K562 (cell line): ENCODE data around the gene PIK3R1. TPM values are rescaled to one million over a fixed set of nuclear protein-coding genes. Genes with fewer than 3 reads are reported as not detected.

Experiments
- ASH1L ChIP-seq: fragments of 450-650 bp; IDR thresholded peaks from 2 replicates; pipeline ENCODE4 v1.6.1; 2018; ENCODE audit warnings: borderline replicate concordance, mild to moderate bottlenecking, low read depth; ENCODE audit not compliant: partially characterized antibody
- BACH1 ChIP-seq: fragments of 200-800 bp; sonication (Bioruptor generic); IDR thresholded peaks from 2 replicates; pipeline ENCODE4 v1.6.1; 2016; ENCODE audit warnings: missing genetic modification characterization, missing compliant biosample characterization
- DLX4 ChIP-seq: fragments of 250-450 bp; sonication (Bioruptor Pico); IDR thresholded peaks from 2 replicates; pipeline ENCODE4 v1.6.1; 2021; ENCODE audit warnings: mild to moderate bottlenecking
- ETV1 ChIP-seq: fragments of 450-650 bp; conservative IDR thresholded peaks from 2 replicates; pipeline ENCODE4 v1.6.1; 2016; ENCODE audit warnings: missing genetic modification characterization, control low read depth, low read depth, missing compliant biosample characterization
- EWSR1 ChIP-seq: fragments of 450-650 bp; IDR thresholded peaks from 2 replicates; pipeline ENCODE4 v1.6.1; 2018; ENCODE audit warnings: borderline replicate concordance, mild to moderate bottlenecking, low read depth, moderate library complexity; ENCODE audit not compliant: partially characterized antibody
- HINFP ChIP-seq: fragments of 450-650 bp; conservative IDR thresholded peaks from 2 replicates; pipeline ENCODE4 v1.6.1; 2016; ENCODE audit warnings: missing genetic modification characterization, low read depth, mild to moderate bottlenecking, control low read depth, missing compliant biosample characterization
- HNRNPK ChIP-seq: fragments of 200-400 bp; formaldehyde crosslinking; IDR thresholded peaks from one replicate; pipeline ENCODE4 v1.6.1; 2018; ENCODE audit warnings: mild to moderate bottlenecking, low read depth, low read length; ENCODE audit not compliant: poor library complexity, severe bottlenecking
- MYC ChIP-seq, 2 experiments: fragments of 250-450 bp in 1 of 2; sonication (Bioruptor Pico) in 1 of 2; IDR thresholded peaks; 2 replicates each; pipeline versions ENCODE4 v1.5.1 to v1.6.1; 2012 to 2021; ENCODE audit warnings: low read depth in 2 of 2, borderline replicate concordance in 1 of 2, improper control_type of control experiment in 1 of 2, low read length in 1 of 2, mild to moderate bottlenecking in 1 of 2, moderate library complexity in 1 of 2
- NFXL1 ChIP-seq: fragments of 450-650 bp; formaldehyde crosslinking; IDR thresholded peaks from 2 replicates; pipeline ENCODE4 v1.4.0; 2021; ENCODE audit warnings: mild to moderate bottlenecking
- PRDM10 ChIP-seq: fragments of 450-650 bp; IDR thresholded peaks from 2 replicates; pipeline ENCODE4 v1.6.1; 2018; ENCODE audit not compliant: partially characterized antibody
- PREB ChIP-seq: sonication (generic); formaldehyde crosslinking; IDR thresholded peaks from 2 replicates; pipeline ENCODE4 v1.8.1; 2023; ENCODE audit warnings: mild to moderate bottlenecking, missing genetic modification reagents
- RNF219 ChIP-seq: fragments of 250-450 bp; sonication (Bioruptor Pico); IDR thresholded peaks from 2 replicates; pipeline ENCODE4 v1.5.0; 2022; ENCODE audit warnings: mild to moderate bottlenecking
- SAP30 ChIP-seq: fragments of 200-600 bp; sonication (generic); IDR thresholded peaks from 2 replicates; pipeline ENCODE4 v1.6.1; 2012; ENCODE audit warnings: borderline replicate concordance, low read depth, mild to moderate bottlenecking, moderate library complexity, low read length, control low read depth, inconsistent platforms; ENCODE audit not compliant: insufficient read depth, poor library complexity, severe bottlenecking
- SP1 ChIP-seq: sonication (generic); formaldehyde crosslinking; IDR thresholded peaks from 2 replicates; pipeline ENCODE4 v1.8.1; 2022; ENCODE audit warnings: mild to moderate bottlenecking, missing genetic modification reagents
- YBX1 ChIP-seq: fragments of 450-650 bp; IDR thresholded peaks from 2 replicates; pipeline ENCODE4 v1.7.1; 2016; ENCODE audit warnings: mild to moderate bottlenecking
- ZNF143 ChIP-seq: sonication (generic); formaldehyde crosslinking; IDR thresholded peaks from 2 replicates; pipeline ENCODE4 v1.9.0; 2022; ENCODE audit warnings: mild to moderate bottlenecking, missing genetic modification reagents
- ZNF778 ChIP-seq: fragments of 450-650 bp; formaldehyde crosslinking; IDR thresholded peaks from 2 replicates; pipeline ENCODE4 v1.4.0; 2020; ENCODE audit warnings: mild to moderate bottlenecking, moderate library complexity
- polyA plus RNA-seq, 8 experiments: library from polyadenylated mRNA; depleted of rRNA in 4 of 8; stranded (reverse) in 5 of 8; unstranded in 3 of 8; fragments of >200 nt; fragmentation: Nextera tagmentation in 2 of 8; fragmentation: Illumina TruSeq in 1 of 8; extraction: Ambion mirVana in 2 of 8; extraction: Trizol in 1 of 8; gene quantifications; 2 replicates each; pipeline versions ENCODE4 v1.2.1 to v1.2.3, GENCODE V29; 2011 to 2014; ENCODE audit warnings: inconsistent platforms in 1 of 8, missing spikeins in 1 of 8
- total RNA-seq, 7 experiments: library from RNA; depleted of rRNA in 6 of 7; stranded (reverse); fragments of >200 nt in 6 of 7; fragmentation: Illumina TruSeq in 2 of 7; extraction: Trizol in 2 of 7; gene quantifications; 2 replicates each; pipeline versions ENCODE4 v1.2.1 to v1.2.3, GENCODE V29; 2011 to 2021; ENCODE audit warnings: low replicate concordance in 1 of 7

Gene PIK3R1
- total and polyA plus RNA-seq, 9 of the 15 experiments (the other 6 are each of a cell fraction or from before 2014, with no cell fraction given) = 1.1 to 9.7 (median 4.8) TPM

- TF ChIP-seq RNF219 (CRISPR knock-in tag) = no peak
- no peak for TF ChIP-seq HNRNPK
- TF ChIP-seq PRDM10 = peak; percentile 57
- TF ChIP-seq BACH1 = no peak
- no peak for TF ChIP-seq EWSR1
- 0 out of 2 replicates have a peak, but pooled peaks have one; percentile 6 for TF ChIP-seq ETV1 (tag)
- no peak for TF ChIP-seq ZNF143
- no peak for TF ChIP-seq YBX1
- TF ChIP-seq PREB = no peak
- no peak for TF ChIP-seq SP1
- TF ChIP-seq MYC (IDR thresholded peaks at IDR 0.05; ENCODE audit: low read depth, low read length) = no peak
- TF ChIP-seq MYC (CRISPR knock-in tag; IDR thresholded peaks at IDR 0.05; ENCODE audit: borderline replicate concordance, low read depth) = no peak
- TF ChIP-seq SAP30 = peak; percentile 68
- TF ChIP-seq DLX4 (CRISPR knock-in tag) = no peak
- no peak for TF ChIP-seq ASH1L
- TF ChIP-seq ZNF778 = no peak
- no peak for TF ChIP-seq NFXL1 (CRISPR knock-in tag)
- TF ChIP-seq HINFP (tag) = no peak
Measured at GRCh38 chr5:68215898-68216244, 315 bp downstream of the PIK3R1 start (continued).
